Mesothelial cell of epicardium (in vitro differentiated cells): ENCODE measurements around the gene ARHGAP33. TPM values are rescaled to one million over a fixed set of nuclear protein-coding genes. Genes with fewer than 3 reads are reported as not detected.

Source experiments
- DNase-seq, 2 experiments: peaks; one replicate each; pipeline ENCODE4 v3.0.0; 2021; ENCODE audit warnings: low spot score in 2 of 2; ENCODE audit not compliant: unreplicated experiment in 2 of 2
- H3K27ac Mint-ChIP-seq: 2 replicates; pipeline ENCODE4 v1.8.0; 2021; ENCODE audit warnings: mixed read lengths
- H3K27me3 Mint-ChIP-seq: 2 replicates; pipeline ENCODE4 v1.8.0; 2021; ENCODE audit warnings: low read depth, mixed read lengths
- H3K36me3 Mint-ChIP-seq: 2 replicates; pipeline ENCODE4 v1.8.0; 2021; ENCODE audit warnings: mixed read lengths
- H3K4me1 Mint-ChIP-seq: 2 replicates; pipeline ENCODE4 v1.8.0; 2021; ENCODE audit warnings: mixed read lengths
- H3K4me3 Mint-ChIP-seq: 2 replicates; pipeline ENCODE4 v1.8.0; 2021; ENCODE audit warnings: mild to moderate bottlenecking, moderate library complexity, mixed read lengths
- H3K9me3 Mint-ChIP-seq: 2 replicates; pipeline ENCODE4 v1.8.0; 2021; ENCODE audit warnings: mixed read lengths
- CTCF ChIP-seq: fragments of 200-600 bp; sonication (generic); IDR thresholded peaks from one replicate; pipeline ENCODE4 v1.5.0; 2021; ENCODE audit warnings: antibody characterized with exemption; ENCODE audit not compliant: unreplicated experiment
- total RNA-seq: library from RNA; stranded (reverse); gene quantifications from 3 replicates; pipeline ENCODE4 v1.2.1, GENCODE V29; 2021

The ARHGAP33 gene
- total RNA-seq, 1 donor from 2014 or later, result 74.0 TPM

- no peak for TF ChIP-seq CTCF
- H3K27ac Mint-ChIP-seq, result no peak overlapping the region
- H3K4me1 Mint-ChIP-seq, result peaks cover 37% of the 10 kb centered on the region
- peaks cover 9% of the 10 kb centered on the region for H3K27me3 Mint-ChIP-seq
- DNase-seq, result no peak
- no peaks in the 10 kb centered on the region for H3K9me3 Mint-ChIP-seq
- peaks cover 4% of the 10 kb centered on the region for H3K36me3 Mint-ChIP-seq
- no peak overlapping the region for H3K4me3 Mint-ChIP-seq
Measured at GRCh38 chr19:35752746-35753350, 22.5 kb upstream of the ARHGAP33 start.

GRCh38 chr19:35753634-35754369, 21.6 kb upstream of the ARHGAP33 start:
- H3K9me3 Mint-ChIP-seq, result no peaks in the 10 kb centered on the region
- no peak overlapping the region for H3K27ac Mint-ChIP-seq
- H3K4me3 Mint-ChIP-seq, result no peak overlapping the region
- no peak for TF ChIP-seq CTCF
- H3K4me1 Mint-ChIP-seq, result peaks cover 29% of the 10 kb centered on the region
- peaks cover 4% of the 10 kb centered on the region for H3K36me3 Mint-ChIP-seq
- peaks cover 9% of the 10 kb centered on the region for H3K27me3 Mint-ChIP-seq
- DNase-seq, result no peak

- Mint-ChIP-seq H3K27me3 (peaks cover 9% of the 10 kb centered on the region), H3K36me3 (peaks cover 4% of the 10 kb centered on the region), H3K4me1 (peaks cover 29% of the 10 kb centered on the region), H3K27ac (peak overlapping the region; percentile 39), H3K4me3 (no peak overlapping the region), H3K9me3 (no peaks in the 10 kb centered on the region)
- no peak for DNase-seq
- TF ChIP-seq CTCF, result no peak
Measured at GRCh38 chr19:35754370-35755130, 20.8 kb upstream of the ARHGAP33 start.

GRCh38 chr19:35755131-35755549, 20.2 kb upstream of the ARHGAP33 start:
- H3K27ac Mint-ChIP-seq, result peak overlapping the region; percentile 37
- peaks cover 24% of the 10 kb centered on the region for H3K4me1 Mint-ChIP-seq
- H3K27me3 Mint-ChIP-seq, result peaks cover 9% of the 10 kb centered on the region
- no peak for TF ChIP-seq CTCF
- peaks cover 4% of the 10 kb centered on the region for H3K36me3 Mint-ChIP-seq
- H3K9me3 Mint-ChIP-seq, result no peaks in the 10 kb centered on the region
- no peak for DNase-seq
- H3K4me3 Mint-ChIP-seq, result peak overlapping the region; percentile 53

GRCh38 chr19:35755550-35756376, 19.6 kb upstream of the ARHGAP33 start:
- no peak for TF ChIP-seq CTCF
- Mint-ChIP-seq H3K27ac (peak overlapping the region; percentile 93), H3K4me1 (peaks cover 21% of the 10 kb centered on the region)

More at GRCh38 chr19:35755550-35756376, 19.6 kb upstream of the ARHGAP33 start:
- Mint-ChIP-seq H3K27me3 (peaks cover 9% of the 10 kb centered on the region), H3K4me3 (peak overlapping the region; percentile 67), H3K9me3 (no peaks in the 10 kb centered on the region), H3K36me3 (peaks cover 4% of the 10 kb centered on the region)
- no peak for DNase-seq
